Measurements from ENCODE around the gene CHIC2.
A peak's percentile ranks its signal among the peaks of the same experiment; 100 is the strongest.

Gene CHIC2

DNA sequence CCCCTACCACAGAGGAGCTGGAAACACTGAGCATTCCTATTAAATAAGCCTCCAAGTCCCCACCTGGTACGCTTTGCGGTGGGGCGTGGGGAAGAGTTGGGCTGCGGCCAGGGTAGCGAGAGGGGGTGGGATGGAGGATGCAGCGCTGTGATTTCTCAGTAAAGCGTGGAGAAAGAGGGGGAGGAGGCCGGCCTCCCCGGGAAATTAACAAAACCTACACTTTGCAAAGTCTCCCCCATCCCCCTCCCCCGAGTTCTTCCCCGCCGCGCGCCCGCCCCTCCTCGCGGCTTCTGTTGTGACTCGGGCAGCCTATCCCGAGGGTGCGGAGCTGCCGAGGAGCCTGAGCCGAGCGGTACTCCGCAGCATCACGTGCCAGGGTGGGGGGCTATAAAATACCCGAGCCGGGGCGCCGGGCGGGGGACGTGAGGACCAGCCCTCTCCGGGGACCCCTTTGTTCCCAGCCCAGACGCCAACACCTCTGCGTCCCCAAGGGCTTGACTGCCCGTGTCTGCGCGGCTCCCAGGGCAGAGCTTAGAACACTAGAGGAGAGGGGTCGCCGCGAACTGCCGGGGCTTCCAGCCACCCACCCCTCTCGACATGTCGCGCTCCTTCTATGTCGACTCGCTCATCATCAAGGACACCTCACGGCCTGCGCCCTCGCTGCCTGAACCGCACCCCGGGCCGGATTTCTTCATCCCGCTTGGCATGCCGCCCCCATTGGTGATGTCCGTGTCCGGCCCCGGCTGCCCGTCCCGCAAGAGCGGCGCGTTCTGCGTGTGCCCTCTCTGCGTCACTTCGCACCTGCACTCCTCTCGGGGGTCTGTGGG lies 35.6 kb upstream of the CHIC2 start, which contains the start of gene GSX2:
GSX2 (plus strand) TSS at position 416 of the 827 bp plus-strand sequence; CDS start at position 598, 182 bp downstream.
- ChIA-PET POLR2A (no interaction called here), CTCF (interaction anchor here (0.6 to 0.9 kb wide), 4 partner anchors 118 to 1251 kb away, joined by 3 to 4 read pairs (median 3); no protein-coding TSS in a partner anchor)
- TF ChIP-seq ZNF184 (tag by site-specific recombination; IDR thresholded peaks at IDR 0.05) (no peak), PRDM1 (tag by site-specific recombination; IDR thresholded peaks at IDR 0.05) (no peak), ZNF211 (tag by site-specific recombination; IDR thresholded peaks at IDR 0.05; ENCODE audit: low read depth) (no peak), HOXC10 (CRISPR knock-in tag; IDR thresholded peaks at IDR 0.05) (no peak), ZNF664 (tag by site-specific recombination; IDR thresholded peaks at IDR 0.05) (no peak), ZNF660 (tag by site-specific recombination; IDR thresholded peaks at IDR 0.05) (no peak), ZNF544 (tag by site-specific recombination; IDR thresholded peaks at IDR 0.05) (no peak), ZNF2 (tag by site-specific recombination; IDR thresholded peaks at IDR 0.05) (no peak), MZF1 (tag by site-specific recombination; IDR thresholded peaks at IDR 0.05; ENCODE audit: borderline replicate concordance) (no peak), ZNF837 (tag by site-specific recombination; IDR thresholded peaks at IDR 0.05) (no peak), ZNF473 (tag by site-specific recombination; IDR thresholded peaks at IDR 0.05) (no peak), ZNF558 (tag by site-specific recombination; IDR thresholded peaks at IDR 0.05) (no peak), ZNF221 (tag by site-specific recombination; IDR thresholded peaks at IDR 0.05; ENCODE audit: borderline replicate concordance) (no peak), ZNF311 (tag by site-specific recombination; IDR thresholded peaks at IDR 0.05; ENCODE audit: borderline replicate concordance) (no peak), ZNF596 (tag by site-specific recombination; IDR thresholded peaks at IDR 0.05) (no peak)
- TF ChIP-seq, protein P1, sequence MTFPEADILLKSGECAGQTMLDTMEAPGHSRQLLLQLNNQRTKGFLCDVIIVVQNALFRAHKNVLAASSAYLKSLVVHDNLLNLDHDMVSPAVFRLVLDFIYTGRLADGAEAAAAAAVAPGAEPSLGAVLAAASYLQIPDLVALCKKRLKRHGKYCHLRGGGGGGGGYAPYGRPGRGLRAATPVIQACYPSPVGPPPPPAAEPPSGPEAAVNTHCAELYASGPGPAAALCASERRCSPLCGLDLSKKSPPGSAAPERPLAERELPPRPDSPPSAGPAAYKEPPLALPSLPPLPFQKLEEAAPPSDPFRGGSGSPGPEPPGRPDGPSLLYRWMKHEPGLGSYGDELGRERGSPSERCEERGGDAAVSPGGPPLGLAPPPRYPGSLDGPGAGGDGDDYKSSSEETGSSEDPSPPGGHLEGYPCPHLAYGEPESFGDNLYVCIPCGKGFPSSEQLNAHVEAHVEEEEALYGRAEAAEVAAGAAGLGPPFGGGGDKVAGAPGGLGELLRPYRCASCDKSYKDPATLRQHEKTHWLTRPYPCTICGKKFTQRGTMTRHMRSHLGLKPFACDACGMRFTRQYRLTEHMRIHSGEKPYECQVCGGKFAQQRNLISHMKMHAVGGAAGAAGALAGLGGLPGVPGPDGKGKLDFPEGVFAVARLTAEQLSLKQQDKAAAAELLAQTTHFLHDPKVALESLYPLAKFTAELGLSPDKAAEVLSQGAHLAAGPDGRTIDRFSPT (tag by site-specific recombination; IDR thresholded peaks at IDR 0.05), result no peak
- TF ChIP-seq, protein P2, sequence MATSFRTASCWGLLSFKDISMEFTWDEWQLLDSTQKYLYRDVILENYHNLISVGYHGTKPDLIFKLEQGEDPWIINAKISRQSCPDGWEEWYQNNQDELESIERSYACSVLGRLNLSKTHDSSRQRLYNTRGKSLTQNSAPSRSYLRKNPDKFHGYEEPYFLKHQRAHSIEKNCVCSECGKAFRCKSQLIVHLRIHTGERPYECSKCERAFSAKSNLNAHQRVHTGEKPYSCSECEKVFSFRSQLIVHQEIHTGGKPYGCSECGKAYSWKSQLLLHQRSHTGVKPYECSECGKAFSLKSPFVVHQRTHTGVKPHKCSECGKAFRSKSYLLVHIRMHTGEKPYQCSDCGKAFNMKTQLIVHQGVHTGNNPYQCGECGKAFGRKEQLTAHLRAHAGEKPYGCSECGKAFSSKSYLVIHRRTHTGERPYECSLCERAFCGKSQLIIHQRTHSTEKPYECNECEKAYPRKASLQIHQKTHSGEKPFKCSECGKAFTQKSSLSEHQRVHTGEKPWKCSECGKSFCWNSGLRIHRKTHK (tag by site-specific recombination; IDR thresholded peaks at IDR 0.05), result no peak
- TF ChIP-seq, protein P3, sequence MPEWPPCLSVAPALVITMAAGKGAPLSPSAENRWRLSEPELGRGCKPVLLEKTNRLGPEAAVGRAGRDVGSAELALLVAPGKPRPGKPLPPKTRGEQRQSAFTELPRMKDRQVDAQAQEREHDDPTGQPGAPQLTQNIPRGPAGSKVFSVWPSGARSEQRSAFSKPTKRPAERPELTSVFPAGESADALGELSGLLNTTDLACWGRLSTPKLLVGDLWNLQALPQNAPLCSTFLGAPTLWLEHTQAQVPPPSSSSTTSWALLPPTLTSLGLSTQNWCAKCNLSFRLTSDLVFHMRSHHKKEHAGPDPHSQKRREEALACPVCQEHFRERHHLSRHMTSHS (tag by site-specific recombination; IDR thresholded peaks at IDR 0.05), result no peak
- Histone ChIP-seq H3K4me1 (ENCODE audit: control insufficient read depth, insufficient read depth, low read length) (no peaks in the 10 kb centered on the region), H3K27ac (ENCODE audit: extremely low read depth, low read depth, low read length) (no peak within 1 kb of the TSS), H3K9me3 (ENCODE audit: control insufficient read depth, insufficient read depth, low read depth, low read length) (no peaks in the 10 kb centered on the region), H3K36me3 (ENCODE audit: control insufficient read depth in 2 of 2, insufficient read depth in 1 of 2, low read length in 2 of 2) (no peaks in the 10 kb centered on the region), H3K4me3 (ENCODE audit: low read depth, low read length) (peak within 1 kb of the TSS; percentile 14)

DNA sequence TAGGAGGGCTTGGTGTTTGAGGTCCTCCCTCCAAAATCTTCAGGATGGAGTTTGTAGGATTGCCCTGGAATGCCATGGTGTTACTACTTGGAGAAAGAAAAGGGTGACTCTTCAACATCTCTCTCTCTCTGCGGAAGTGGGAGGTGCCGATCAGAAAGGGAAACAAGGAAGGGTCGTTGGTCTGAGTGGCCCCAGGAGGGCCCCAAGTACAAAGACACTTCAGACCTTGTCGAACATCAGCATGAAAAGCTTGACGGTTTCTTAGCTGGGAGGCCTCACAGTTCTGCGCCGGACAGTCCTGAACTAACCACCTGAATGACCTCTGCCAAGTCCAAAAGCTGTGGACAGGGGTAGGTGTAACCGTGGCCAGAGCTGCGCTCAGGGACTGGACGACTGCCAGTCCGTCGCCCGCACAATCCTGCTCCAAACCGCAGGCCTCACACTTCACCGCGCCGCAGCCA lies 34.9 kb upstream of the CHIC2 start:
- POLR2A ChIA-PET, result no interaction called here

More for the DNA sequence above, 34.9 kb upstream of the CHIC2 start:
- no peak for TF ChIP-seq ZNF530 (tag by site-specific recombination; IDR thresholded peaks at IDR 0.05; ENCODE audit: low read depth)
- no peak for TF ChIP-seq OSR2 (tag by site-specific recombination; IDR thresholded peaks at IDR 0.05)
- no peak for TF ChIP-seq ZNF600 (tag by site-specific recombination; IDR thresholded peaks at IDR 0.05)
- no peak for TF ChIP-seq ZNF501 (tag by site-specific recombination; IDR thresholded peaks at IDR 0.05)
- no peak for TF ChIP-seq GLIS1 (tag by site-specific recombination; IDR thresholded peaks at IDR 0.05)
- no peak for TF ChIP-seq ZNF423 (tag by site-specific recombination; IDR thresholded peaks at IDR 0.05)
- no peak for TF ChIP-seq ZFP3 (tag by site-specific recombination; IDR thresholded peaks at IDR 0.05; ENCODE audit: low read depth)
- TF ChIP-seq KLF16 (tag by site-specific recombination; IDR thresholded peaks at IDR 0.05), result no peak
- TF ChIP-seq ZNF843 (tag by site-specific recombination; IDR thresholded peaks at IDR 0.05), result no peak
- no peak for TF ChIP-seq ZNF2 (tag by site-specific recombination; IDR thresholded peaks at IDR 0.05)
- TF ChIP-seq, protein P4, sequence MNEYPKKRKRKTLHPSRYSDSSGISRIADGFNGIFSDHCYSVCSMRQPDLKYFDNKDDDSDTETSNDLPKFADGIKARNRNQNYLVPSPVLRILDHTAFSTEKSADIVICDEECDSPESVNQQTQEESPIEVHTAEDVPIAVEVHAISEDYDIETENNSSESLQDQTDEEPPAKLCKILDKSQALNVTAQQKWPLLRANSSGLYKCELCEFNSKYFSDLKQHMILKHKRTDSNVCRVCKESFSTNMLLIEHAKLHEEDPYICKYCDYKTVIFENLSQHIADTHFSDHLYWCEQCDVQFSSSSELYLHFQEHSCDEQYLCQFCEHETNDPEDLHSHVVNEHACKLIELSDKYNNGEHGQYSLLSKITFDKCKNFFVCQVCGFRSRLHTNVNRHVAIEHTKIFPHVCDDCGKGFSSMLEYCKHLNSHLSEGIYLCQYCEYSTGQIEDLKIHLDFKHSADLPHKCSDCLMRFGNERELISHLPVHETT (tag by site-specific recombination; IDR thresholded peaks at IDR 0.05), result no peak
- Histone ChIP-seq H3K27ac (ENCODE audit: extremely low read depth, low read depth, low read length) (no peak overlapping the region), H3K4me3 (ENCODE audit: low read depth, low read length) (no peak overlapping the region), H3K36me3 (ENCODE audit: control insufficient read depth in 2 of 2, insufficient read depth in 1 of 2, low read length in 2 of 2) (no peaks in the 10 kb centered on the region), H3K9me3 (ENCODE audit: control insufficient read depth, insufficient read depth, low read depth, low read length) (no peaks in the 10 kb centered on the region), H3K4me1 (ENCODE audit: control insufficient read depth, insufficient read depth, low read length) (no peaks in the 10 kb centered on the region)
- CTCF ChIA-PET, result interaction anchor here (0.6 to 0.9 kb wide), 4 partner anchors 118 to 1554 kb away, joined by 3 to 4 read pairs (median 4); no protein-coding TSS in a partner anchor
